Progenitor cell of endocrine pancreas (in vitro differentiated cells): ENCODE results near the gene MMD. TPM values are rescaled to one million over a fixed set of nuclear protein-coding genes. Genes with fewer than 3 reads are reported as not detected.

Experiments
- DNase-seq: peaks from one replicate; pipeline ENCODE4 v3.0.0; 2021; ENCODE audit warnings: low spot score; ENCODE audit not compliant: unreplicated experiment
- H3K27ac Mint-ChIP-seq: 2 replicates; pipeline ENCODE4 v1.8.0; 2021; ENCODE audit warnings: mild to moderate bottlenecking, moderate library complexity, mixed read lengths
- H3K27me3 Mint-ChIP-seq: 2 replicates; pipeline ENCODE4 v1.8.0; 2021; ENCODE audit warnings: mixed read lengths
- H3K36me3 Mint-ChIP-seq: 2 replicates; pipeline ENCODE4 v1.8.0; 2022; ENCODE audit warnings: mixed read lengths; ENCODE audit not compliant: insufficient read depth
- H3K4me1 Mint-ChIP-seq: 2 replicates; pipeline ENCODE4 v1.8.0; 2021; ENCODE audit warnings: low read depth, mixed read lengths
- H3K4me3 Mint-ChIP-seq: 2 replicates; pipeline ENCODE4 v1.8.0; 2021; ENCODE audit warnings: low read depth, mild to moderate bottlenecking, moderate library complexity, mixed read lengths
- H3K9me3 Mint-ChIP-seq: 2 replicates; pipeline ENCODE4 v1.8.0; 2021; ENCODE audit warnings: low read depth, mixed read lengths
- CTCF ChIP-seq: fragments of 200-600 bp; sonication (generic); IDR thresholded peaks from one replicate; pipeline ENCODE4 v1.5.0; 2021; ENCODE audit warnings: antibody characterized with exemption, mild to moderate bottlenecking; ENCODE audit not compliant: unreplicated experiment
- total RNA-seq: library from RNA; stranded (reverse); gene quantifications from 2 replicates; pipeline ENCODE4 v1.2.1, GENCODE V29; 2021

Gene MMD
- total RNA-seq, 1 donor from 2014 or later: 22.1 TPM

GRCh38 chr17:55458978-55459377, 37.3 kb upstream of the MMD start:
- no peak for DNase-seq
- no peak for TF ChIP-seq CTCF
- Mint-ChIP-seq H3K27me3 (no peaks in the 10 kb centered on the region), H3K36me3 (no peaks in the 10 kb centered on the region), H3K27ac (no peak overlapping the region), H3K4me3 (no peak overlapping the region), H3K9me3 (no peaks in the 10 kb centered on the region), H3K4me1 (no peaks in the 10 kb centered on the region)

GRCh38 chr17:55458287-55458900, 36.8 kb upstream of the MMD start:
- no peak for TF ChIP-seq CTCF
- Mint-ChIP-seq H3K27me3 (no peaks in the 10 kb centered on the region), H3K4me3 (no peak overlapping the region), H3K36me3 (no peaks in the 10 kb centered on the region), H3K27ac (no peak overlapping the region), H3K4me1 (no peaks in the 10 kb centered on the region), H3K9me3 (no peaks in the 10 kb centered on the region)
- DNase-seq: no peak

- Mint-ChIP-seq H3K4me3 (no peak overlapping the region), H3K4me1 (no peaks in the 10 kb centered on the region), H3K27me3 (no peaks in the 10 kb centered on the region), H3K9me3 (no peaks in the 10 kb centered on the region), H3K27ac (no peak overlapping the region), H3K36me3 (no peaks in the 10 kb centered on the region)
- TF ChIP-seq CTCF: no peak
- no peak for DNase-seq
Observed at GRCh38 chr17:55456307-55457240, 34.9 kb upstream of the MMD start.

- Mint-ChIP-seq H3K9me3 (no peaks in the 10 kb centered on the region), H3K27ac (no peak overlapping the region), H3K4me3 (no peak overlapping the region), H3K27me3 (no peaks in the 10 kb centered on the region), H3K4me1 (no peaks in the 10 kb centered on the region), H3K36me3 (no peaks in the 10 kb centered on the region)
- no peak for TF ChIP-seq CTCF
- DNase-seq: no peak
Observed at GRCh38 chr17:55454906-55455474, 33.4 kb upstream of the MMD start.

- no peaks in the 10 kb centered on the region for H3K36me3 Mint-ChIP-seq
- no peaks in the 10 kb centered on the region for H3K27me3 Mint-ChIP-seq
- H3K4me1 Mint-ChIP-seq: no peaks in the 10 kb centered on the region
- DNase-seq: no peak
- TF ChIP-seq CTCF: no peak
- no peak overlapping the region for H3K4me3 Mint-ChIP-seq
- H3K27ac Mint-ChIP-seq: no peak overlapping the region
- H3K9me3 Mint-ChIP-seq: no peaks in the 10 kb centered on the region
Observed at GRCh38 chr17:55453839-55454557, 32.4 kb upstream of the MMD start.
